ENCODE data around the gene KIF2C. TPM values are rescaled to one million over a fixed set of nuclear protein-coding genes. Genes with fewer than 3 reads are reported as not detected.
A peak's percentile ranks its signal among the peaks of the same experiment; 100 is the strongest.

KIF2C gene
- total RNA-seq, 4 donors from 2014 or later = 0.64 to 15.1 TPM; not detected in 2

DNA sequence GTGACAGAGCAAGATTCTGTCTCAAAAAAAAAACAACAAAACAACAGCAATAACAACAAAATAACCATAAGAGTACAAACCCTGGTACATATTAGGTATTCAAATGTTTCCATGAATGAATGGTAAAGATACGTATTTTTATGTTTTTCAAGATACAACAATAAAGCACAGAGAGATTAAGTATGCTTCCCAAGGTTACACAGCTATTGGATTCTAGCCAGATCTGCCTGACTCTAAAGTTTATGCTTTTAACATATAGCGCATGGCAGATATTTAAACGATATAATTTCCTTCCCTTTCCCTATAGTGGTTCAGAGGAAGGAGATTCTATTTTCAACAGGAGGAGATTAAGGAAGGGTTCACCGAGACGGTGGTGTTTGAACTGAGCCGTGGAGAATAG lies 34.2 kb upstream of the KIF2C start:
- no peaks in the 10 kb centered on the region for H3K27me3 ChIP-seq
- no peak for DNase-seq
- intact Hi-C loops (cut with DNase I; ENCODE audit: low total_unique reads) = no loop called here
- H3K36me3 ChIP-seq = no peaks in the 10 kb centered on the region
- H3K4me1 ChIP-seq = no peaks in the 10 kb centered on the region
- H3K4me3 ChIP-seq = no peak overlapping the region
- H3K27ac ChIP-seq = no peak overlapping the region
- TF ChIP-seq POLR2A (IDR thresholded peaks at IDR 0.05) (no peak), CTCF (IDR thresholded peaks at IDR 0.05) (no peak)
- H3K9me3 ChIP-seq = no peaks in the 10 kb centered on the region

DNA sequence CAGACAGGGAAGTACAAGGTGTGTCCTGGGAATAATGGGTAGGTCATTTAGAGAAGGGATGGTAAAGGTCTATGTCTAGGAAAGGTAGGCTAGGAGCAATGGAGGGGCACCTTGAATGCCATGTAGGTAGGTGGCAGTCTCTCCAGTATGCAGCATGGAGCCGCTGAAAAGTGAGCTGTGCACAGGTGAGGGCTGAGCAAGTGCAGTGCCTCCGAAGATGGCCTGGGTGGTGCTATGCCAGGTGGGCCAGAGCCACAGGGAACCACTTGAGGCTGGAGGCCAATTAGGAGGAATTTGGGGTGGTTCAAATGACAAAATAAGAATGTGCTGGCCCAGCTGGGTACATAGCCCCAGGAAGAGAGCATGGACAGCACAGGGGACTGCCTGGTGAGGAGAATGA lies 33.7 kb upstream of the KIF2C start:
- no peak overlapping the region for H3K27ac ChIP-seq
- no peak overlapping the region for H3K4me3 ChIP-seq
- intact Hi-C loops (cut with DNase I; ENCODE audit: low total_unique reads) = no loop called here
- H3K27me3 ChIP-seq = no peaks in the 10 kb centered on the region
- TF ChIP-seq POLR2A (IDR thresholded peaks at IDR 0.05) = no peak
- no peak for TF ChIP-seq CTCF (IDR thresholded peaks at IDR 0.05)
- DNase-seq = no peak
- no peaks in the 10 kb centered on the region for H3K9me3 ChIP-seq
- no peaks in the 10 kb centered on the region for H3K36me3 ChIP-seq
- H3K4me1 ChIP-seq = no peaks in the 10 kb centered on the region

- H3K27me3 ChIP-seq = no peaks in the 10 kb centered on the region
- TF ChIP-seq CTCF (IDR thresholded peaks at IDR 0.05) (no peak), POLR2A (IDR thresholded peaks at IDR 0.05) (no peak)
- H3K4me3 ChIP-seq = no peak overlapping the region
- H3K9me3 ChIP-seq = no peaks in the 10 kb centered on the region
- H3K36me3 ChIP-seq = no peaks in the 10 kb centered on the region
- intact Hi-C loops (cut with DNase I; ENCODE audit: low total_unique reads) = no loop called here
- DNase-seq = no peak
- no peaks in the 10 kb centered on the region for H3K4me1 ChIP-seq
- no peak overlapping the region for H3K27ac ChIP-seq
Observed at GRCh38 chr1:44707112-44707881, 32.3 kb upstream of the KIF2C start.

DNA sequence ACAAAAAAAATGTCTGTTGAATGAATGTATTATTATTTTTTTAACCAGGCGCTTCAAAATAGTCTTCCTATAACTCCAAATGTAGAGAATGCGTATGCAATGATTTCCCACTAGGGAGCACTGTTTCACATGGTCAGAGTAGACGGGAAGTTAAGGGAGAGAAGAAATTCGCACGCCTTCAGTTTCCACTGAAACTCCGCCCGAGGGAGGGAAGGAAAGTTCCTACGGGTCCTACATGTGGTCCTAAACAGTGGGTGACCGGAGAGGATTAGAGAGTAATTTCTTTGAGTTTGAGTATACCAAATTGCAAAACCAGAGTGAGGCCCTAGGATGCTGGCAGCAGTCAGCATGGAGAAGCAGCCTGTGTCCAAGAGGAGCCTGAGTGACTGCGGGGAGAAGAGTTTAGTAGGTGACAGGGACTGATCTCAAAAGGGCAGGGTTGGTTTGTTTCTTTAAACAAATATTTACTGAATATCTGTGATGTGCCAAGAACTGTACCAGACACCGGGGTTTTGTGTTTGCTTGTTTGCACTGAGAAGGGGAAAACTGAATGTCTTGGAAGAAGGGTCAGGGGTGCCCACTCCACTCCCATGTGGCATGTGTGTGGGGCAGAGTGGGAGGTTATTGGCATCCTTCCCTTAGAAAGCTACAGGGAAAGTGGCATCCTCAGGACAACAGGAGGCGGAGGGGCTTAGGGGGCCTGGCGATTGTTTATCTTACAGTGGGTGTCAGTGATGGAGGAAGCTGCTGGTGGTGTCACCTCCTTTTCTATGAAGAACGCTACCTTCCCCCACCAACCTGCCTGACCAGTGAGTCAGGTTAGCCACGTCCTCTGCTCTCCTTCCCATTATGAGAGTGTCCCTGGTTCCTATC lies 31.4 kb upstream of the KIF2C start:
- peak in 1 of 2 donors; percentile 25 for DNase-seq
- Histone ChIP-seq H3K27ac (no peak overlapping the region), H3K9me3 (no peaks in the 10 kb centered on the region), H3K36me3 (no peaks in the 10 kb centered on the region), H3K4me3 (no peak overlapping the region), H3K4me1 (no peaks in the 10 kb centered on the region), H3K27me3 (no peaks in the 10 kb centered on the region)
- intact Hi-C loops (cut with DNase I; ENCODE audit: low total_unique reads) = no loop called here
- TF ChIP-seq POLR2A (IDR thresholded peaks at IDR 0.05) (no peak), CTCF (IDR thresholded peaks at IDR 0.05) (peak; percentile 44 to 57 (median 52))

DNA sequence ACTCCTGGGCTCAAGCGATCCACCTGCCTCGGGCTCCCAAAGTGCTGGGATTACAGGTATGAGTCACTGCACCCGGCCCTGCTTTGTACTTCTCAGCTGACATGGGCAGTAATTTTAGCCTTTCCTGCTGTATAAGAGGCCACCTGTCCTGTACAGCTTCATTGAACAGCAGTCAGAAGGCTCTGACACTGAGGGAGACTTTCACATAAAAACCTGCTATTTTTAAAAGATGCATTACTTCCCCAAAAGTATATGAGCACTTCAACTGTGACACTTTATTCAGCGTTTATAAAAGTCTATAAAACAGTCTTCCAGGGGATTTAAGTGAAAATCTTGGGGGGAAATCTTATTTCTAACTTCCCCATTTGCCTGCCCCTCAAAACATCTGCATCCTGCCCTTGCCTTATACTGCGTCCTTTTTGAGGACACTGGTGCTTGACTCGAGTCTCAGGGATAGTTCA lies 26.3 kb upstream of the KIF2C start:
- no peaks in the 10 kb centered on the region for H3K27me3 ChIP-seq
- H3K4me3 ChIP-seq = no peak overlapping the region
- H3K9me3 ChIP-seq = no peaks in the 10 kb centered on the region
- no peaks in the 10 kb centered on the region for H3K36me3 ChIP-seq
- TF ChIP-seq CTCF (IDR thresholded peaks at IDR 0.05) (no peak), POLR2A (IDR thresholded peaks at IDR 0.05) (no peak)
- intact Hi-C loops (cut with DNase I; ENCODE audit: low total_unique reads) = no loop called here
- H3K4me1 ChIP-seq = no peaks in the 10 kb centered on the region
- H3K27ac ChIP-seq = no peak overlapping the region
- DNase-seq = no peak

All from uterus (tissue), 4 donors.